BJ (cell line): ENCODE results near the gene WDR64. TPM values are rescaled to one million over a fixed set of nuclear protein-coding genes. Genes with fewer than 3 reads are reported as not detected.
A peak's percentile ranks its signal among the peaks of the same experiment; 100 is the strongest.

Experiments
- CTCF ChIA-PET: fragments of 350-600 bp; formaldehyde crosslinking; extraction: SDS; loops from one replicate; lab custom pipeline; 2021; ENCODE audit warnings: antibody characterized with exemption, inconsistent platforms; lab: Yijun Ruan, JAX
- POLR2A ChIA-PET: fragments of 300-600 bp; sonication (Branson Sonifier 250); formaldehyde crosslinking; extraction: SDS; loops from one replicate; lab custom pipeline; 2021; ENCODE audit warnings: antibody characterized with exemption; lab: Charles Lee
- DNase-seq: peaks from one replicate; pipeline ENCODE4 v3.0.0-alpha.2; 2011; ENCODE audit warnings: low read depth
- H3K27me3 ChIP-seq: 2 replicates; pipeline ENCODE4 v1.6.0; 2011; ENCODE audit warnings: low read length; ENCODE audit not compliant: control insufficient read depth, insufficient read depth
- H3K36me3 ChIP-seq: 2 replicates; pipeline ENCODE4 v1.5.1; 2011; ENCODE audit warnings: low read length; ENCODE audit not compliant: control insufficient read depth, insufficient read depth
- H3K4me3 ChIP-seq: 2 replicates; pipeline ENCODE4 v1.5.1; 2011; ENCODE audit warnings: low read depth, mild to moderate bottlenecking, control low read depth, low read length
- polyA plus RNA-seq: library from polyadenylated mRNA; depleted of rRNA; stranded (reverse); fragments of >200 nt; gene quantifications from 2 replicates; pipeline ENCODE4 v1.2.3, GENCODE V29; 2011
- TF ChIP-seq, protein P1 (sequence below): IDR thresholded peaks from 2 replicates; pipeline ENCODE4 v1.5.1; 2011; ENCODE audit warnings: low read depth, mild to moderate bottlenecking, control low read depth, inconsistent platforms, low read length, moderate library complexity; ENCODE audit not compliant: insufficient read depth

WDR64 gene
- polyA plus RNA-seq, 1 experiment = not detected

DNA sequence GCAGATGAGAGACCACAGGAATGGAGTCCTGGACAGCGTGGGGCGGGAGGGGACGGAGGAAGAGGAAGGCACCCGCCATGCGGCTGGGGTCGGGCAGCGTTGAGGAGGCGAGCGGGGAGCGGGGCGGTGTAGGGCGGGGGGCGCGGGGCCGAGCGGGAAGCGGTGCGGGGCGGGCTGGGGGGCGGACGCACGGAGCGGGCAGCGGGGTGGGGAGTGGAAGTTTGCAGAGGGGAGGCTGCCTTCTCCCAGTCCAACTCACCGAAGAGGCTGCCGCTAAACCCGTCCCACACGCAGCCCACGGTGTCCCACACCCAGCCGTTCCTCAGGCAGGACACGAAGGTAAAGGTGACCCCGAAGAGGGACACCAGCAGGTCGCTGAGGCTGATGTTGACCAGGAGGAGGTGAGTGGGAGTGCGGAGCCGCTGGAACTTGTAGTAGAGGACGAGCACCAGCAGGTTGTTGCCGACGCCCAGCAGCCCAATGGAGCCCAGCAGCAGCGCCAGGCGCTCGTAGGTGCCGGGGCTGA, 12.4 kb upstream of the WDR64 start:
- TF ChIP-seq, protein P1, sequence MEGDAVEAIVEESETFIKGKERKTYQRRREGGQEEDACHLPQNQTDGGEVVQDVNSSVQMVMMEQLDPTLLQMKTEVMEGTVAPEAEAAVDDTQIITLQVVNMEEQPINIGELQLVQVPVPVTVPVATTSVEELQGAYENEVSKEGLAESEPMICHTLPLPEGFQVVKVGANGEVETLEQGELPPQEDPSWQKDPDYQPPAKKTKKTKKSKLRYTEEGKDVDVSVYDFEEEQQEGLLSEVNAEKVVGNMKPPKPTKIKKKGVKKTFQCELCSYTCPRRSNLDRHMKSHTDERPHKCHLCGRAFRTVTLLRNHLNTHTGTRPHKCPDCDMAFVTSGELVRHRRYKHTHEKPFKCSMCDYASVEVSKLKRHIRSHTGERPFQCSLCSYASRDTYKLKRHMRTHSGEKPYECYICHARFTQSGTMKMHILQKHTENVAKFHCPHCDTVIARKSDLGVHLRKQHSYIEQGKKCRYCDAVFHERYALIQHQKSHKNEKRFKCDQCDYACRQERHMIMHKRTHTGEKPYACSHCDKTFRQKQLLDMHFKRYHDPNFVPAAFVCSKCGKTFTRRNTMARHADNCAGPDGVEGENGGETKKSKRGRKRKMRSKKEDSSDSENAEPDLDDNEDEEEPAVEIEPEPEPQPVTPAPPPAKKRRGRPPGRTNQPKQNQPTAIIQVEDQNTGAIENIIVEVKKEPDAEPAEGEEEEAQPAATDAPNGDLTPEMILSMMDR = no peak
- DNase-seq = no peak

DNA sequence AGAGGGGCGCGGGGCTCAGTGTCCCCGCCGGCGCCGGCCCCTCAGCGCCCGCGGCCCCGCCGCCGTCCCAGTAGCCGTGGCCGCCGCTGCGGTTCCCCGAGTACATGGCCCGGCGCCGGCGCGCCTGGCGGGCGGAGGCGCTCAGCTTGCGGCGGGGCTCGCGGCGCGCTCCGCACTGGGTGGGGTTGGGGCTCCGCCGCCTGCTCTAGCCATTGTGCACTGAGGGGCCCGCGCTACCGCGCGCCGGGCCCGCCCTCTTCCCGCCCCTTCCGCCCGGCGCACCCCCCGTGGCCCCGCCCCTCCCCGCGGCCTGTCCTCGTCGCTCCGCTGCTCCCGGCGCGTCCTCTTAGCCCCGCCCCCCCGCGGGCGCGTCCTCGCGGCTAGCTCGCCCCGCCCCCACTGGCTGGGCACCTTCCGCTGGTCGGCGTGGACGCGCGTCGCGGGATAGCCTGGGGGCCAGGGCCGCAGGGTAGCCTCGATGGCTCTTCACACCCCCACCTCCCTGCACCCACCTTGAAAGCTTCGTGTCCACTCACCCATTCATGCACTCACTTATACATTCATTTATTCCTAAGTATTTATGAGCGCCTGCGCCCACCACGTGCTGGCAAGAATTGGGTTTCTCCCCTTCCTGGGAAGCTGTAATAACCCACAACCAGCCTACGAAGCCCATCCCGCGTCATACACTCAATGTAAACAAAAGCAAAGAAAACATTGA, 11.8 kb upstream of the WDR64 start, which contains the start of the genes CHML and OPN3:
Gene CHML, minus strand, starts transcription at position 221 of the 718 bp plus-strand sequence. CDS start 4,603 bp downstream, outside the sequence.
Gene OPN3, minus strand, starts transcription at position 221 of the 718 bp plus-strand sequence. Its CDS starts 115 bp downstream, at position 106.
- ChIA-PET CTCF (interaction anchor here (0.7 to 2.2 kb wide), 4 partner anchors 8 to 196 kb away, joined by 3 to 6 read pairs (median 4); no protein-coding TSS in a partner anchor), POLR2A (interaction anchor here (0.6 to 0.7 kb wide), 2 partner anchors 30 to 37 kb away, joined by 3 to 15 read pairs; no protein-coding TSS in a partner anchor)
- Histone ChIP-seq H3K4me3 (peak within 1 kb of the TSS; percentile 98), H3K36me3 (peaks cover 2% of the 10 kb centered on the region; the same call in 1 of the 2 replicates), H3K27me3 (no peaks in the 10 kb centered on the region)
- peak; percentile 33 for DNase-seq
- TF ChIP-seq, protein P1 = no peak

More for the DNA sequence above, 12.4 kb upstream of the WDR64 start:
- POLR2A ChIA-PET = no interaction called here
- H3K4me3 ChIP-seq = peak overlapping the region; percentile 98
- CTCF ChIA-PET = interaction anchor here (1.0 to 1.7 kb wide), 3 partner anchors 28 to 199 kb away, joined by 3 to 6 read pairs (median 3); no protein-coding TSS in a partner anchor
- peaks cover 2% of the 10 kb centered on the region; the same call in 1 of the 2 replicates for H3K36me3 ChIP-seq
- H3K27me3 ChIP-seq = no peaks in the 10 kb centered on the region

DNA sequence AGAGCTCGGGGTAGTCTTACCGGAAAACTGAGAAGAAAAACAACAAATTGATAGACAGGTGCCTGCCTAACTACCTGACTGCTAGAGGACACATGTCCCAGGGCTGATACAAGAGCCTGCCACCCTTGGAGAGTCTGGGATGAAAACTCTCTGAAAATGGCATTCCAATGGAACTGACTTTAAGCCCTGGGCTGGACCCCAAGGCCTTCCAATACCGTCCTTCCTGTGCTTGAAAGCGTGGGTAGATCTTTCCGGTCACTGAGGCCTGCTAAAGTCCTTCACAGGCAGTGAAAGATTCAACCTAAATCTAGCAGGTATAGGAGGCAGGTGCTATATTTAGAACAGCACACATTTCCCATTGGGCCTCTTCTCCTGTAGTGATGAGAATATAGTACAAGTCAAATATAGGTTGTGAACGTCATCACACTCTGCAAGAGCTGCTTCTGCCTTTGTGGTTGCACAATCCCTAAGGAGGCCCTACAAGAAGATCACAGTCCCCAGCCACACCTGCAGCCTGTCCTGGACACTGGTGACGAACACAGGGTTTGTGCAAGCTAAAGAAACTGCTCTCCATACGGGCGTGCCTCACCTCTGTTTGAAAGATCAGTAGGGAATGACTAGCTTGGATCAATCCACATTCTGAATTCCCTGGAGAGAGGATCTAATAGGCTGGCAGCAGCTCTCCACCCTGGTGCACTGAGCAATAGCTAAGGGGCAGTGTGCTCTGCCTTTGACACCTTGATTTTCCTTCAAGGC, 11.0 kb upstream of the WDR64 start:
- H3K27me3 ChIP-seq = no peaks in the 10 kb centered on the region
- no peaks in the 10 kb centered on the region for H3K36me3 ChIP-seq
- ChIA-PET POLR2A (interaction anchor here (0.5 to 0.7 kb wide), 3 partner anchors 30 to 249 kb away, joined by 3 to 15 read pairs (median 3); no protein-coding TSS in a partner anchor), CTCF (interaction anchor here (0.7 to 2.2 kb wide), 5 partner anchors 8 to 195 kb away, joined by 3 to 6 read pairs (median 3); no protein-coding TSS in a partner anchor)
- DNase-seq = no peak
- H3K4me3 ChIP-seq = no peak overlapping the region; the same call in 1 of the 2 replicates
- TF ChIP-seq, protein P1 = no peak

DNA sequence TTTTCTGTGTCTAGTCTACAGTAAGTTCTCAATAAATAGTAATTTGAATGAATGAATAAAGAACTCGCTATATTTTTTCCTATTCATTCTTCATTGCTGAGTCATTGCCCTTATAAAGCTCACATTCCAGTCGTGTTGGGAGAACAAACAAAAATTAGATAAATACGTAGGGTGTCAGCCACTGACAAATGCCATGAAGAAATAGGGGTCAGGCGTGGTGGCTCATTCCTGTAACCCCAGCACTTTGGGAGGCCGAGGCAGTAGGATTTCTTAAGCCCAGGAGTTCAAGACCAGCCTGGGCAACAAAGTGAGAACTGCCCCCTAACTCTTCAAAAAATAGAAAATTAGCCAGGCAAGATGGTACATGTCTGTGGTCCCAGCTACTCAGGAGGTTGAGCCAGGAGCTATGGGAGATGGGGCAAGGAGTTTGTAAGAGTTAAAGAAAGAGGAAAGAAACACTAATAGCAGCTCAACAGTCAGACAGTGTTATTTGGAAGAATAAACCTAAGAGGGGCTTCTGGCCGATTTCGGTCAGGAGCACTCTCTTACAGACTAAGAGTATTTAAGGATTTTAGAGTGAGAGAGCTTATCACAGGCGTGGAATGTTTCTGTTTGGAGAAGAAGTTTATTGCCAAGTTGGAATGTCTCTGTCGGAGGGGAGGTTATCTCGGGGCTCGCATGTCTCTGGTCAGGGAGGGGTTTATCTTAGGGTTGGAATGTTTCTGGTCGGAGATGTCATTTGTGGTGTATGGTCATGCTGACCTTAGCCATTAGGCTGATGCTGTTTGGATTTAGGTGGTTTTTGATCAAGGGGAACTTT, 10.1 kb upstream of the WDR64 start:
- CTCF ChIA-PET = interaction anchor here (1.1 to 2.2 kb wide), 3 partner anchors 9 to 38 kb away, joined by 3 to 6 read pairs (median 6); no protein-coding TSS in a partner anchor
- no peak for DNase-seq
- TF ChIP-seq, protein P1 = no peak
- Histone ChIP-seq H3K27me3 (no peaks in the 10 kb centered on the region), H3K36me3 (no peaks in the 10 kb centered on the region), H3K4me3 (no peak overlapping the region)
- POLR2A ChIA-PET = interaction anchor here (0.5 kb wide), 1 partner anchor 248 kb away, joined by 3 read pairs; no protein-coding TSS in a partner anchor
